ENCODE measurements around the gene CYP26C1.
A peak's percentile ranks its signal among the peaks of the same experiment; 100 is the strongest.

CYP26C1 gene

DNA sequence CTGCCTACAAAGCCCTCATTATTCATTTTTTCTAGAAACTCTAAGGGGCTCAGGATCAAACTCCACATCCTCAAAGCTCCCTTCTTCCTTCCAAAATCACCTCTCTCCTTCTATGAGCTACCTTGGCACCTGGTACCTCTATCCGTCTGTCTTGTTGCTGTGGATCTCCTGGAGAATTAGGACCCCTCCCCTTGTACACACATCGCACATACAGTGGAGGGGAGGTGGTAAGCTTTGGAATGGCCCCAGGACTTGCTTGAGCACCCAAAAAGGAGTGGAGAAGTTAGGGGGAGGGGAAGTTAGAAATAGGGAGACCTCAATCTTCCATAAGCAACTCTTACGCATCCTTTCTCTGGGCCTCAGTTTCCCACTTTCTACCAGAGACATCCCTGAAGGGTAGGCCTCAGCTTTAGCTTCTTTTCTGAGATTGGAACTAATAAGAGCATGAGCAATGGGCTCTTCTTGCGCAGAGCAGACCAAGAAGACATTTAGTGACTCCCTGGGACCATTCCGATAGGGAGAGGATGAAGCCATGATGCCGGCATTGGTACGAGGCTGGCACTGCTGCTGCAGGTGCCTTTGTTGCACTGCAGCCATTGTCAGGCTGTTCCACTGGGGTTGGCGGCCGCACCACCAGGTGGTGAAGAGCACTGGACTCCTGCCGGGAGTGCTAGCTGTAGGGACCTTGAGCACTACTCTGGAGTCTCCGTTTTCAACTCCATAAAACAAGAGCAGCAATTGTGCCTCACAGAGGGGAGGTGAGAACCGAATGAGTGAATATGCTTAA, 4.5 kb downstream of the CYP26C1 start:
- DNase-seq: no peak

DNA sequence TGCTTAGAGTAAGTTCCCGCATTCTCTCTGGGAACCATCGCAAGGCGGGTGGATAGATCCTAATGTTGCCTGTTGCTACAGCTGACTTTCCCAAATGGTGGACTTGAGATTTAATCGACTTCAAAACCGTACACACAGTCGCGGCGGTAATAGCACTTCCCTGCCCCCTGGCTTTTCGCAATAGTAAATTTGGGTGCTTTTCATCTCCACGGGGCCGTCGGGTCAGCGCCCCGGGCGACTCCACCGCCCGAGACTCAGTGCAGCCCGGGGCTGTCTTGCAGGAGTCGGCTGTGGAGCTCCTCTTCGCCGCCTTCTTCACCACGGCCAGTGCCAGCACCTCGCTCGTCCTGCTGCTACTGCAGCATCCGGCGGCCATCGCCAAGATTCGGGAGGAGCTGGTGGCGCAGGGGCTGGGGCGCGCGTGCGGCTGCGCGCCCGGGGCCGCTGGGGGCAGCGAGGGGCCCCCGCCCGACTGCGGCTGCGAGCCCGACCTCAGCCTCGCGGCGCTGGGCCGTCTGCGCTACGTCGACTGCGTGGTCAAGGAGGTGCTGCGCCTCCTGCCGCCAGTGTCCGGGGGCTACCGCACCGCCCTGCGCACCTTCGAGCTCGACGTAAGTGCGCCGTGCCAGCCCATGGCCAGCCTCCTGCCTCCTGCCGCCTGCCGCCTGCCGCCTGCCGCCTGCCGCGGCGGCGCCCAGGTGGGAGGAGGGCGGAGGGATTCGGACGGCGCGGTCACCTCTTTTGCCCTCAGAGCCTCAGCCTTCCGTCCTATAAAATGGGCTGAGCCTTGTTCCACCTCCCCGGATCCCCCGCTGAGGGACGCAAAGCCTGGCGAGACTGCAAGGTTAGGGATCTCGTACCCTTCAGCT, 5.3 kb downstream of the CYP26C1 start:
- no peak for DNase-seq

DNA sequence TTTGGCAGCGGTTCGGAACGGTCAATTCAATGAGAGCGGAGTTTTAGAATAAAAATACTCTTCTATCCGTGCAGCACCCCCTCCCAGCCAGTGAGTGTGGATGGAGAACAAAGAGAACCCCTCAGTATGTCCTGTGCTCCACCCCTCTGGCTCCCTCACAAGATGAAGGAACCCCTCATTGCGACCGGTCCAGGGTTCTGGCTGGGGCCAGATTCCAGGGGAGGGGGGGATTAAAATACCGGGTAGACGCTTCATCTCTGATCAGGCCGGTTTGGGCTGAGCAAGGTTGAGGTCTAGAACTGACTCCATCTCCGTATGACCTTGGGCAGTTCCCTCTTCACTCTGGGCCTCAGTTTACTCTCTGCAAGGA, 5.9 kb downstream of the CYP26C1 start:
- no peak for DNase-seq

DNA sequence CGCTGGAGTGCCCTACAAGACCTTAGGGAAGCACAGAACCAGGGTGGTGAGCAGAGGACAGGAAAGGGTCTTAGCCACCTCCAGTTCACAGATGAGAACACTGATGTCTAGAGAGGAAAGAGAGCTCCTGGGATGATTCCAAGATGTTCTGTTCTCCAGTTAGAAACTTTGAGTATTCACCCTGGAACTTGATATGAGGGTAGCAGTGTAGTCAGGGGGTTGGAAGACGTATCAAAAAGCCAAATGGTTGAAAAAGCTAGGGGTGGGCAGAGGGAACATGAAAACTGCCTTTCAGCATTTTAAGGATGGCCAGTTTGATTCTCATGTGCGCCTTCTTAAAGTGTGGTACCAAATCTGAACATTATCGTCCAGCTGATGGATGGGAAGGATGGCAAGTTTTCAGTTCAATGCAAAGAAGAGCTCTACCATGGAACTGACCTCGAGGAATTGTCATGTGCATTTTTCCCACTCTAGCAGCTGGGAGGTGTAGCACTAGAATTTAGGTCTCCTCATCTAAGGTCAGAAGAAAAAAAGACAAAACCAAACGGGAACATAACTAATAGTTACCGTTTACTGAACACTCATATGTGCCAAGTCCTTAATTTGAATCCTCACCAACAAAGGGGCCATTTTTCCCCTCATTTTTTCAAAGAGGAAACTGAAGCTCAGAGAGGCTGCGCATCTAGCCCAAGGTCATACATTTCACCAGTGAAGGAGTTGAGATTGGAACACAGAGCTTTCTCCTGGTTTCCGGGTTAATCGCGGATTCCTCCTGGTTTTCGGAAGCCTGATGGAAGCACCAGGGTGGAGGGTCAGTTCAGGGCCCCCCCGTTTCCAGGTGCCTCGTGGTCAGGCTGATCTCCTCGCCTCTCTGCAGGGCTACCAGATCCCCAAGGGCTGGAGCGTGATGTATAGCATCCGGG, 7.1 kb downstream of the CYP26C1 start:
- no peak for DNase-seq

DNA sequence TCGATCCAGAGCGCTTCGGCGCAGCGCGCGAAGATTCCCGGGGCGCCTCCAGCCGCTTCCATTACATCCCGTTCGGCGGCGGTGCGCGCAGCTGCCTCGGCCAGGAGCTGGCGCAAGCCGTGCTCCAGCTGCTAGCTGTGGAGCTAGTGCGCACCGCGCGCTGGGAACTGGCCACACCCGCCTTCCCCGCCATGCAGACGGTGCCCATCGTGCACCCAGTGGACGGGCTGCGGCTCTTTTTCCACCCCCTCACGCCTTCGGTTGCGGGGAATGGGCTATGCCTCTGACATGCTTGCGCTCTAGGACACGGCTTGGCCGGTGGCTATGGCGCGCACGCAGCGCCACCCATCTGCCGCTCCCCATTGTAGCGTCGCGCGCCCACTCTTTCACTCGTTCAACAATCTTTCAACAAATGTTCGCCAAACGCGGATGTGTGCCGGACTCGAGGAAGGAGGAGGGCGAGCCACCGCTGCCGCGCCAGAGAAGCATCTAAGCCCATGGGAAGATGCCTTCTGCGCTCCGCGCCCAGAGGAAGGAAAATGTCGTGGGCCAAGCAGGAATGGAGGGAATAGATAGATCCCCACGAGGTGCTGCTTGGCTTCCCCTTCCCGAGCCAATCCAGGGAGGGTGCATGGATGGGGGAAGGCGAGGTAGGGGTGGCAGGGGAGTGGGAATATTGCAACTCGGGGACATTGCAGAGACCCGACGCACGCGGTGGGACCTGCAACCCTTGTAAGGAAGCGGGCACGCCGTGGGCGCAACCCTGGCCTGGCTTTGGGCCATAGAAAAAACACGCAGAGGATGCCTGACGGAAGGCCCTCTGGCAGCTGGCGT, 8.0 kb downstream of the CYP26C1 start:
- DNase-seq: peak; percentile 4

DNA sequence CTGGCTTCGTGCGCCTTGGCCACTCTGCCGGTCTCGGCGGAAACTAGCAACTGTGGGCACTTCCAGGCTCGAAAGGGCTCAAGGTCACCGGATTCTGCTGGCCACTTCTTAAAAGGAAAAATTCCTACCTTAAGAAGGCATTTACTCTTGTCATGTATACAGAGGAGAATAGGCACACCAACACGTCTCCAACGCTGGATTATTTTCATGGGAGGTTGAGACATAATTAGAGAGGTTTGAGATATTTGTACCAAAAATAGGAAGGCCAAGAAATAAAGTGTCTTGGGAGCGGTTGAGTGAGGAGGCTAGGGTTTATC, 8.6 kb downstream of the CYP26C1 start:
- no peak for DNase-seq

DNA sequence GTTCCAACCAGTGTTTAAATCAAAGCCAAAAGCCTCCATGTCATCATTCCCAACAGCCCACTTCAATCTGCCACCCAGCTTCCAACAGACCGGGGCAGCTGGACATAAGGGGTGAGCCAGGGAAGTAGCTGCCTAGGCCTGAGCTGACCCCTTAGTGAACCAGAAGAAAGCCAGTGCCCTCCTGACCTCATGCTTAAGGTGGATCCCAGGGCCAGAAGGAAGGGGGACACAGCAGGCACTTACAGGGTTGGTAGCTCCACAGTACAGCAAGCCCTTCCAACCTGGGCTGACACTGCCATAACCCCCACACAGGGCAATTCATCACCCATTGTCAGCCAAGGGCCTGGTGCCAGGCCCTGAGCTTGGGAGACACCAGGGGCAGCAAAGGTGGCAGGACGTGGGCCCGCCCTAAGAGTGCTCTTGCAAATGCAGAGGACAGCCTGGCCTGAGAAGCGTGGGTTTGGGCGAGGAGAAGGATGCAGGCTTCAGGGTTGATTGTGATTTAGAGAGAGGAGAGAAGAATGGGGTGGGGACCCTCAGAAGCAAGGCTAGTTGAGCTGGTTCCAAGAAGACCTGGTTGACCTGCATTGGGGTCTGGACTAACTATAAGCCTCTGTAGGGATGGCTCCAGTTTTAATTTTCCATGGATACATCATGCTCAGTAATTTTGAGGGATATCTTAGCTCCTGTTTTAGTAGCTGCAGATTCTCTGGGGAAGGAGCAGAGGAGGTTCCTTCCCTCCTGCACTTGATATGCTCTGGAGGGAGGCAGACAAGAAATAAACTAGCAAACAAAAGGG, 10.0 kb downstream of the CYP26C1 start:
- DNase-seq: no peak

DNA sequence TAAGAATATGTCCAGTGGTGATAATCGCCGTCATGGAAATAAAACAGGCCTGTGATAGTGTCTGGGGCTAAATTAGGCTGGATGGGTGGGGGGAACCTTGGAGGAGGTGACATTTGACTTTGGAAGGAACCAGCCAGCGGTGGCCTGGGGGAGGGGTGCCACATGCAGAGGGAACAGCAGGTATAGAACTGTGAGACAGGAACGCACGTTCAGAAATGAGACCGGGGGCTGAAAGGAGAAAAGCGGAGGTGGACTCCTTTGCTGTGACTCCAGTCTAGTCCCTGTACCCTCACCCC, 10.5 kb downstream of the CYP26C1 start:
- DNase-seq: no peak

DNA sequence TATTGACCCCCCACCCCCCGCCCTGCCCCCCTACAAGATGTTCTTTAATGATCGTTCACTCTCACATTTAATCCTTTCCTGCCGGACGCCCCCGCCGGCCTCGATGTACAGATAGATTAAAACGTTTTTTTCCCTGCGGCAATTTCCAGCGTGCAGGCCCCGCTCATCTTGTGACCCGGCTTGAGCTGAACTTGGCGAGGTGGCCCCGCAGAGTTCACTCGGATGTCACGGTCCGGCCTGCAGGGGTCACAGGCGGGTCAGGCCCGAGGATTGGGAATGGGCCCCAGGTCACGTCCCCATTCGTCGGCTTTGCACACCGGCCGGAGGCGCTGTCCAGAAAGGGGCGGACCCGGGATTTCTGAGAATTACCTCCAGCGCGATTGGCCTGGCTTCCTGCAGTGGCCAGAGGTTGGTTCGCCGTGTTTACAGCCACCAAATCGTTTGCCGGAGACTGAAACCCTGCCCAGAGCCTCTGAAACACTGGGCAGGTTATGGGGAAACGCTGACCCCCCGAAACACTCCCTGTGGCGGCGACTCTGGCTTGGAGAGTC, 11.2 kb downstream of the CYP26C1 start:
- DNase-seq: no peak

DNA sequence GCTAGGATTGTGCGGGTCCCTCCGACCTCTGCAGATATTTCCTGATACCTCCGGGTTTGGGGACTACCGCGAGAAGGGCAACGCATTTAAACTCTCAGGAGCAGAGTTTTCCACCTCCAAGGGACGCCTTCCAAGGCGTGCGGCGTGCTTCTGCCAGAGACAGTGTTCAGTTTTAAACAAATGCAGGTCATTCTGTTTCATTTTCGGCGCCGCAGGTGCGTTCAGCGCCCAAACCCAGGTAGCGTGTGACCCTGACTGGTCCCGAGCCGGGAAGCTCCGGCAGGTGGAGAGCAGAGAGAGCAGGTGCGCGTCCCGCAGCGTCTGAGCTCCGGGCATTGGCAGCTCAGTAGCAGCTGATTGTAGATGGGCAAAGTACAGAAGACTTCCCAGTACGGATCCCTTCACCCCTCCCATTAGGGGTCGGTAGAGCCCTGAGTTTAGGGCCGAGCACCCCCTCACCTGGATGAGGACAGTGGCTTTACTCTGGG, 11.7 kb downstream of the CYP26C1 start:
- DNase-seq: no peak

DNA sequence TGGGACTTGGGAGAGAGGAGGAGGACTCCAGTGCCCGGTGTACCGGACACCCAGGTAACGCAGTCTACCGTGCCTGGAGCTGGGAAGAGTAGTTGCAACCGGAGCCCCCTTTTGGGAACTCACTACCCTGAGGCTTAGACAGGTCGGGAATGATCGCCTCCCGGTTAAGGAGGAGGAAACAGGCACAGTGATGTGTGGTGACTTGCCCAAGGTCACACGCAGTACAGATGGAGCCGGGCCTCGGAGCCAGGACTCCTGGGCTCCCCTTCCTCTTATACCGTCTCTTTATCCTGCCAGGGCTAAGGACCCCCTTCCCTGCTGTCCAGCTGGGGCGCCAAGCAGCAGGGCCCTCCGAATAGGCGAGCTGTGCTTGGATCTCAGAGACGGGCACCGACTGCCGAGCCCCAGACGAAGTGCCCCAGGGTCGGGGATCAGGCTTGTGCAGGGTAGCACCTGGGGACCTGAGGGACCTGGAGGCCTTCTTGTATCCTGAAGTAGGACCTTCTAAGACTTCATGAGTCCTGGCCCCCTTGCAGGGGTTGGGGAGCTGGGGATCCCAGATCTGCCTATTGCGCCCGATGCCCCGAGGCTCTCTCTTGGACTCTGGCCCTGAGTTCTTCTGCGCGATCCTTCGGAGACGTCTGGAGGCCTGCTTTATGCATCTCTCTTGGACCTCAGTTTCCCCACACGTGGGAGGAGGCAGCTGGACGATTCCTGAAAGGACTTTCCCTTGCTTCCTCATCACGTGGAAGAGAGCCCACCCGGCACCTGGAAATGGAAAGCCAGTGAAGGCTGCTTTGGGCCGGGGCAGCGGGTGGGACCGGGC, 12.3 kb downstream of the CYP26C1 start:
- DNase-seq: no peak

DNA sequence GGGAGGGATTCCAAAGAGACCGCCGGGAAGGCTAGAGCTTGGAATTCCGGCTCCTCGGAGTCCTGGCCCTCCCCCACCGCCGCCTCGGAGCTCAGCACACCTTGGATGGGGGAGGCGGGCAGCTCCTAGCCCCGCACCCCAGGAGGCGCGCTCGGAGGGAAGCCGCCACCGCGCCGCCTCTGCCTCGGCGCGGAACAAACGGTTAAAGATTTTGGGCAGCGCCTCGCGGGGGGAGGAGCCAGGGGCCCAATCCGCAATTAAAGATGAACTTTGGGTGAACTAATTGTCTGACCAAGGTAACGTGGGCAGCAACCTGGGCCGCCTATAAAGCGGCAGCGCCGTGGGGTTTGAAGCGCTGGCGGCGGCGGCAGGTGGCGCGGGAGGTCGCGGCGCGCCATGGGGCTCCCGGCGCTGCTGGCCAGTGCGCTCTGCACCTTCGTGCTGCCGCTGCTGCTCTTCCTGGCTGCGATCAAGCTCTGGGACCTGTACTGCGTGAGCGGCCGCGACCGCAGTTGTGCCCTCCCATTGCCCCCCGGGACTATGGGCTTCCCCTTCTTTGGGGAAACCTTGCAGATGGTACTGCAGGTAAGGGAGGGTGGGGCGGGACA, 13.0 kb downstream of the CYP26C1 start, which contains the start of gene CYP26A1:
CYP26A1 (plus strand) TSS at position 355 of the 608 bp plus-strand sequence; CDS start at position 397, 42 bp downstream.
- no peak for DNase-seq

DNA sequence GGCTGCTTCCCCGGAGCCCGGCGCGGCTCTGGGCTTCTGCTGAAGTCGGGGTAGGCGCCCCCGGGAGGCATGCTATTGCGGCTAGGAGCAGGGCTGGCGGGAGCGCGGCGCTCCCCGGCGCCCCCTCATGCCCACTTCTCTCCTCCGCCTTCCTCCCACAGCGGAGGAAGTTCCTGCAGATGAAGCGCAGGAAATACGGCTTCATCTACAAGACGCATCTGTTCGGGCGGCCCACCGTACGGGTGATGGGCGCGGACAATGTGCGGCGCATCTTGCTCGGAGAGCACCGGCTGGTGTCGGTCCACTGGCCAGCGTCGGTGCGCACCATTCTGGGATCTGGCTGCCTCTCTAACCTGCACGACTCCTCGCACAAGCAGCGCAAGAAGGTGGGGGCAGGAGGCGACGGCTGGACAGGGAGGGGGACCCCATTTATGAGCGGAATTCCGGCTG, 13.6 kb downstream of the CYP26C1 start:
- no peak for DNase-seq

DNA sequence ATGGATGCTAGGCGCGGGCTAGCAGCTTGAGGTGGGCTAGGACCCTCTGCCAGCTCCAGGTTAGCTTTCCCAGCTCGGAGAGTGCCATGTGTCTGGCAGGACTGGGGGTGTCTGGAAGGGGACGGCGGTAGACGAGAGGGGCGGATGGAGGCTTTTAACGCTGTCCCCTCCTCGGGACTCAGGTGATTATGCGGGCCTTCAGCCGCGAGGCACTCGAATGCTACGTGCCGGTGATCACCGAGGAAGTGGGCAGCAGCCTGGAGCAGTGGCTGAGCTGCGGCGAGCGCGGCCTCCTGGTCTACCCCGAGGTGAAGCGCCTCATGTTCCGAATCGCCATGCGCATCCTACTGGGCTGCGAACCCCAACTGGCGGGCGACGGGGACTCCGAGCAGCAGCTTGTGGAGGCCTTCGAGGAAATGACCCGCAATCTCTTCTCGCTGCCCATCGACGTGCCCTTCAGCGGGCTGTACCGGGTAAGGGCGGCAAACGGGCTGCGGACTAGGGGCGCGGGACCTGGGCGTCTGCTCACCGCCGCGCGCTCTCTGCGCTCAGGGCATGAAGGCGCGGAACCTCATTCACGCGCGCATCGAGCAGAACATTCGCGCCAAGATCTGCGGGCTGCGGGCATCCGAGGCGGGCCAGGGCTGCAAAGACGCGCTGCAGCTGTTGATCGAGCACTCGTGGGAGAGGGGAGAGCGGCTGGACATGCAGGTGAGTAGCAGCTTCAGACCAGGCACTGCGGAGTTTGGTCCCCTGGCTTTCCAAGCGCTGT, 14.2 kb downstream of the CYP26C1 start:
- no peak for DNase-seq

DNA sequence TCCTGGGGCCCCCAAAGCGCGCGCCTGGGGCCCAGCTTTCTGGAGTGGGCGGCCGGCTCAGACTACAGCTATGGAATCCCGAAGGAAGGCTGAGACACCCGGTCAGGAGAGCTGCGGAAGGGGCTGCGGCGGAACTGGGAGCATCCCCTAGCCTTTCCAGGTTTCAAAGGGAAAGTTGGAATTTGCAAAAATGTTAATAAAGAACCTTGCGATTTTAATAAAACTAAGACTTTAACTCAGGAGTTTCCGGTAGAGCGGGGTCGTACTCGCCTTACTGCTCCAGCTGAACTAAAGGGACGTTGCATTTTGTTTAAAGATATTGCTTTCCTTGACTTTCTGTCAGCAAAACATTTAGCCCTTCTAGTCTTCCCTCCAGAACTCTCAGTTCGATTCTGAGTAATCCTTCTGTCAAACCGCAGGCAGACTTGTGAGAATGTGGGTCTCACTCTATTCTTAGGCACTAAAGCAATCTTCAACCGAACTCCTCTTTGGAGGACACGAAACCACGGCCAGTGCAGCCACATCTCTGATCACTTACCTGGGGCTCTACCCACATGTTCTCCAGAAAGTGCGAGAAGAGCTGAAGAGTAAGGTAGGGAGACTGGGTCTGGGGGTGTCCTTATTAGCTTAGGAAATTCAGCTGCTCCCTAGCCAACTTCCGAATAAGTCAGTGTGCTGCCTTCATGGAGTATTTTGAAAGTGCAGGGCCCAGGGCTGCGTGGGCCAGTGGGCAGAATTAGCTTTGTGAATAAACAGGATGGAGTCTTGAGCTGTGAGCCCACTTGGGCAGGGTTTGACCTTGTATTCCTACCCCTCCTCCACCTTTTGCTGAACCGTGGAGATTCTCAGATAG, 15.0 kb downstream of the CYP26C1 start:
- DNase-seq: no peak

DNA sequence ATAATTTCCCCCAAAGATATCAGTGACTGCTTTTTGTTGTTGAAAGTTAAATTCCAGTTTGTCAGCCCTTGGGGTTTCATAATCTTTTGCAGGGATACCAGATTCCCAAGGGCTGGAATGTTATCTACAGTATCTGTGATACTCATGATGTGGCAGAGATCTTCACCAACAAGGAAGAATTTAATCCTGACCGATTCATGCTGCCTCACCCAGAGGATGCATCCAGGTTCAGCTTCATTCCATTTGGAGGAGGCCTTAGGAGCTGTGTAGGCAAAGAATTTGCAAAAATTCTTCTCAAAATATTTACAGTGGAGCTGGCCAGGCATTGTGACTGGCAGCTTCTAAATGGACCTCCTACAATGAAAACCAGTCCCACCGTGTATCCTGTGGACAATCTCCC, 16.3 kb downstream of the CYP26C1 start:
- no peak for DNase-seq

DNA sequence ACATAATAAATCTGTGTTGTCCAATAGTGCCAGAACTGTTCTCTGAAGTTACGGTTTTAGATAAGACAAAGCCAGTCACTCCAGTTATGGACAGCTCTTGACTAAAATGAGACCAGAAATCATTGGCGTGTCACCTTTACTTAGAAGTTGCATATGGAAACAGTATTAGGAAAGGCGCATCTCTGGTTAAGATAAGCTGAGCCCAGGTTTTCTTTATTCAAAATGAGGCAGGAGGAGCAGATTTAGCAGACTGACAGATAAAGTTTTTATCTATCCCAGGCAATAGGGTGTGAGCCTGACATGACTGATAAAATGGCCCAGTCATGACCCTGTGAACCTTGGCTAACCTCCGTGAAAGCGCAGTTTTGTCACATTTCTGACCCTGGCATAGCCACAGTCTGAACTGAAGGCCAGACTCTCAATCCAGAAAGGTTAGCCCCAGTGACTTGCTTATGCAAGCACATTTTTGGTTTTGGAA, 17.3 kb downstream of the CYP26C1 start:
- no peak for DNase-seq
